GM19043 (cell line): ENCODE data around the gene TNNT2.

Experiments
- ATAC-seq: cut with Tn5 transposase; IDR thresholded peaks from one replicate; pipeline ENCODE4 v1.9.1; 2021; ENCODE audit warnings: low read depth; ENCODE audit not compliant: unreplicated experiment

Gene TNNT2

GRCh38 chr1:201320168-201320788, 57.2 kb downstream of the TNNT2 start:
- ATAC-seq: no peak

GRCh38 chr1:201319631-201320030, 57.8 kb downstream of the TNNT2 start:
- no peak for ATAC-seq

- no peak for ATAC-seq
These were observed 58.8 kb downstream of the TNNT2 start for GRCh38 chr1:201318504-201319340.

- no peak for ATAC-seq
These were observed 59.9 kb downstream of the TNNT2 start for GRCh38 chr1:201317551-201317950.

- ATAC-seq: no peak
These were observed 60.9 kb downstream of the TNNT2 start for GRCh38 chr1:201316556-201316955.

- no peak for ATAC-seq
These were observed 64.4 kb downstream of the TNNT2 start for GRCh38 chr1:201313086-201313485.

- no peak for ATAC-seq
These were observed 65.2 kb downstream of the TNNT2 start for GRCh38 chr1:201312298-201312697.

GRCh38 chr1:201311356-201312011, 66.0 kb downstream of the TNNT2 start:
- ATAC-seq: no peak

GRCh38 chr1:201310986-201311355, 66.5 kb downstream of the TNNT2 start:
- ATAC-seq: no peak

GRCh38 chr1:201310251-201310985, 67.1 kb downstream of the TNNT2 start:
- ATAC-seq: no peak

GRCh38 chr1:201309416-201309815, 68.1 kb downstream of the TNNT2 start:
- no peak for ATAC-seq
